ELR (cell line): ENCODE data around the gene NIFK.
"Not testable (repeated sequence)": the region's sequence is repeated elsewhere in the genome, so short reads cannot be mapped to it uniquely, and the experiment has no call there.

Experiments
- DNase-seq: peaks from one replicate; pipeline ENCODE4 v3.0.0-alpha.2; 2015; ENCODE audit warnings: low read depth

The NIFK gene

DNA sequence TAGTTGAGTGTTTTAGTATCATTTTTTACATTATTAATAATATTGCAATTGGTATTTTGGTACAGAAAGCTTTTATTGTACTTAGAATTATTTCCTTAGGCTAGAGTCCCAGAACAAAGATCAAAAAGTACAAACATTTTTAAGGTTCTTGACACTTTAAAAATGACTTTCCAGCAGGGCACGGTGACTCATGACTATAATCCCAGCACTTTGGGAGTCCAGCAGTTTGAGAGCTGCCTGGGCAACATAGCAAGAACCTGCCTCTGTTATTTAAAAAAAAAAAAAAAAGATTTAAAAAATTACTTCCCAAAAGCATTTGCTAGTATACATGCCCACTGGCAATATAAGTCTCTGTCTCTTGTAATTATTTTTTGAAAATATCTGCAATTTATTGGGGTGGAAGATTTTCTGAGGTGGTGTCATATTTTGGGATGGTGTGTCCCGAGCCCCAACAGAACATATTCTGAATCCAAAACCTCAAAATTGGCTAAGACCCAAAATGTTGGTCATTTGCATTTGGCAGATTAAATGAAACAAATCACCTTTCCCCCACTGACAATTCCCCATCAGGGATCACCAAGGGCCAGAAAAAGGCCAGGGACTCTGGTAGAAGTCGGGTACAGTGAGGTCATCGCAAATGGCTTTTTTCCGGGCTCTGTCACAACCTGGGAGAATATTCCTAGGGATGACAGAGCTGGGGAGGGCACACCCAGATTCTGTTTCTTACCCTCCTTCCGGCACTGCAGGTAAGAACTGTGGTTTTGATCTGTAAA lies 42.1 kb downstream of the NIFK start:
- peak; percentile 27 for DNase-seq

DNA sequence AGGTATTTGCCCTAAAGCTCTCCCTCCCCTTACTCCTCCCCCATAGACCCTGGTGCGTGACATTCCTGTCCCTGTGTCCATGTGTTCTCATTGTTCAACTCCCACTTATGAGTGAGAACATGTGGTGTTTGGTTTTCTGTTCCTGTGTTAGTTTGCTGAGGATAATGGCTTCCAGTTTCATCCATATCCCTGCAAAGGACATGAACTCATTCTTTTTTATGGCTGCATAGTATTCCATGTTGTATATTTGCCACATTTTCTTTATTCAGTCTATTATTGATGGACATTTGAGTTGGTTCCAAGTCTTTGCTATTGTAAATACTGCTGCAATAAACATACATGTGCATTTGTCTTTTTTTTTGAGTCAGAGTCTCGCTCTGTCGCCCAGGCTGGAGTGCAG lies 46.1 kb downstream of the NIFK start:
- not testable (repeated sequence) for DNase-seq

DNA sequence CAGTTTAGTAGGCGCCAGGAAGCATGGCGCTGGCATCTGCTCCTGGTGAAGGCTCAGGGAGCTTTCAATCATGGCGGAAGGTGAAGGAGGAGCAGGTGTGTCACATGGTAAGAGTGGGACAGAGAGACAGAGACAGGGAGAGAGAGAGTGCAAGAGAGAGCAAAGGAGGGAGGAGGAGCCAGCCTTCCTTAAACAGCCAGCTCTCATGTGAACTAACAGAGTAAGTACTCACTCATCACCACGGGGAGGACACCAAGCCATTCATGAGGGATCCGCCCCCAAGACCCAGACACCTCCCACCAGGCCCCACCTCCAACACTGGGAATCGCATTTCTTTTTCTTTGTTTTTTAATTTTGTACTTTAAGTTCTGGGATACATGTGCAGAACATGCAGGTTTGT lies 46.6 kb downstream of the NIFK start:
- DNase-seq = peak; percentile 22

DNA sequence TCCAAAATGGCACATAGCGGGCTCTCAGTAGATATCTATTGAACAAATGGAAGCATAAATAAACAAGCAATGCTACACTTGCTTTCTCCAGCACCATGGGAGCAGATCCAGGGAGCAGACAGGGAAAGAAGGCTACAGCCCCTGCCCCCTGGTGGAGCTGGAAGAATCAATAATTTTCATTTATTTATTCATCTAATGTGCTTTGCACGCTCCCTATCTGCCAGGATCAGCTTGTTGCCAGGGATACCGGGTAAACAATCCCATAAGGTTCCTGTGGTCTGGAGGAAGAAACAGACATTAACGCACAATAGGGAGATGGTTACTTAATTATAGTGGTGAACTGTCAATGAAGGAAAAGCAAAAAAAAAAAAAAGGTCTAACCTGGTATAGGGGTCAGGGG lies 47.3 kb downstream of the NIFK start:
- DNase-seq = peak; percentile 80

DNA sequence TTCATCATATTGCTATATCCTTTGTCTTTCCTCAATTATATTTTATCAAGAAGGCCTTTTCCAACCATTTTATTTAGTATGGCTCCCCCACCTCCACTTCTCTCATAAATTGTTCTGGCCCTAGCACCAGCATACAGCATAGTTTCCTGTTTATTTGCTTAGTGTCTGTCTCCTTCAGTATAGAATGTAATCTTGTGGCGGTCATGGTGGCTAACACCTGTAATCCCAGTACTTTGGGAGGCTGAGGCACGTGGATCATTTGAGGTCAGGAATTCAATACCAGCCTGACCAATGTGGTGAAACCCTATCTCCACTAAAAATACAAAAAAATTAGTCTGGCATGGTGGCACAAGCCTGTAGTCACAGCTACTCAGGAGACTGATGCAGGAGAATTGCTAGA lies 47.9 kb downstream of the NIFK start:
- DNase-seq = no peak

DNA sequence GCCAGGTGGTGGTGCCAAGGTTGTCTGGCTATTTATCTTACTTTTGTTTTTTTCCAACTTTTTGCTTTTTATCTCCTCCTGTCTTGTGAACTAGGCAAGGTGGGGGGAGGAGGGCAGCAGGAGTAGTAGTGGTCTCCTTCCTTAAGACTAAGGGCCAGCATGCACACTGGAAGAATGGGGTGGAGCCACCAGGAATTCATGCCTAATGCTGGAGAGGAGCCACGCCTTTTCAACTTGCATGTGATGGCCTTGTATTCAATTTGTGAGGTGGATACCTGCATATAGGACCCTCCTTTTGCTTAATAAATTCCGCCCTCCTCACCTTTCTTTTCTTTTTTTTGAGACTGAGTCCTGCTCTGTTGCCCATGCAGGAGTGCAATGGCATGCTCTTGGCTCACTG lies 49.8 kb downstream of the NIFK start:
- no peak for DNase-seq

DNA sequence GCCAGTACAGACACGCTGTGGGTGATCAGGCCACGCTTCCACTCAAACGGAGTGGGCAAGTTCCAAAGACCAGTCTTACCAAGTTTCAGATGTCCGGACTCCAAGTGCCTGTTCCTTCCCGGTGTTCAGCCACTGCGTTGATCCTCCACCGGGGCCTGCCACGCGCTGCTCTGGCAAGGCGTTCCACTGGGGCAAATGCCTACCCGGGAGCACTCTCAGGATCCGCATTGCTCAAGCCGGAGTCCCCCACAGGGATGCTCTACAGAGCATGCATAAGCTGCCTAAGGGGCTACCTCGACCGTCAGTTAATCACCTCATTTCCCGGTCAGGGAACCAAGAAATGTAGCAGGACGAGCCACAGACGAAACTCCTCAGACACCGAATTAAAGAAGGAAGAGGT lies 50.5 kb downstream of the NIFK start:
- DNase-seq = no peak

DNA sequence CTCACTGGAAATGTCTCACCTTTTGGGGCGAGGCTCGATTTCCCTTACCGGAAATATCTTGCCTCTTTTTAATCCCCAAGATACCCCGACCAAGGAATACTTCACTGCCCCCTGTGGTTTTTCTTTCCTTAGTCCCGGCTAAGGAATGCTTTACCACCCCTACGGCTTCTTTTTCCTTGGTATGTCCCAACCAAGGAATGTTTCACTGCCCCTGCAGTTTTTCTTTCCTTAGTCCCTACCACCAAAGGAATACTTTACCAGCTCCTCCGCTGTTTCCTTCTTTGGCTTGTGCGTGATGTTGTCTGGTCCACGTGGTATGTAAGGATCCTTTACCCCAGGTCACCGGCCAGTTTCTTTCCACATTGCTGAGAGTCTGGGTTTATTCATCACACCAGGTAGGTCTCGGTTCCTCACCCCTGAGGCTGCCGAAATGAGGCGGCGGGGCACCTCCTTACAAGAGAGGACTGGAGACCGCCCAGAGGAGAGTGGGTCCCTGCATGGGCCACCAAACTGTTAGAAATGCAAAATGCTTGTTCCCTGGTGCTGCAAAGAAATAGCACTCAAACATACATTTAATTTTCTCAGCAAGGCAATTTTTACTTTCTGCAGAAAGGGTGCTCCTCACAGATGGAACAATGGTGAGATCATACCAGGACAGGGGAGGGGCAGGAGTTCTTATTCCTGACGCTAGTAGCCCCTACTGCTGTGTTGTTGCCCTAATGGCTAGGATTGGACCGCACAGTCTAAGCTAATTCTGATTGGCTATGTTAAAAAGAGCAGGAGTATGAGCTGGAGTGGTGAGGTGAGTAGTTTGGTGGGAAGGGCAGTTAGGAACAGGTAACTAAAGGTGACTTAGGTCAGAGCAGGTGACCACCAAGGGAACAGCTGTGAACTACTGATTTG lies 54.0 kb downstream of the NIFK start:
- DNase-seq = no peak

DNA sequence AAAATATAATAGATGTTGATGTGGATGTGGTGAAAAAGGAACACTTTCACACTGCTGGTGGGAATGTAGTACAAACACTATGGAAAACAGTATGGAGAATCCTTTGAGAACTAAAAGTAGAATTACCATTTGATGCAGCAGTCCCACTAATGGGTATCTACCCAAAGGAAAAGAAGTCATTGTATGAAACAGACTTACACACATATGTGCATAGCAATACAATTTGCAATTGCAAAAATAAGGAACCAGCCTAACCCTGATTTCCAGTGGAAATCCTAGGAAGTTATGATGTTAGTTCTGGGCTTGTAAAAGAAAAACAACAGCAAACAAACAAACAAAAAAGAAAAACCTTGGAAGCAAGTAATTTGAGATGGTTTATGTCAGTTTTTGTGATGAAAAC lies 58.8 kb downstream of the NIFK start:
- no peak for DNase-seq
